ENCODE data around the gene DDRGK1.

Gene DDRGK1

GRCh38 chr20:3172933-3173609, 31.4 kb downstream of the DDRGK1 start, which contains the start of gene LZTS3:
Gene LZTS3, minus strand, starts transcription at chr20:3173549. Its CDS starts 6,386 bp downstream, at chr20:3167163.
- peak within 1 kb of the TSS; percentile 68 for H3K4me3 ChIP-seq (ENCODE audit: low read depth, low read length)
- TF ChIP-seq, protein P1, sequence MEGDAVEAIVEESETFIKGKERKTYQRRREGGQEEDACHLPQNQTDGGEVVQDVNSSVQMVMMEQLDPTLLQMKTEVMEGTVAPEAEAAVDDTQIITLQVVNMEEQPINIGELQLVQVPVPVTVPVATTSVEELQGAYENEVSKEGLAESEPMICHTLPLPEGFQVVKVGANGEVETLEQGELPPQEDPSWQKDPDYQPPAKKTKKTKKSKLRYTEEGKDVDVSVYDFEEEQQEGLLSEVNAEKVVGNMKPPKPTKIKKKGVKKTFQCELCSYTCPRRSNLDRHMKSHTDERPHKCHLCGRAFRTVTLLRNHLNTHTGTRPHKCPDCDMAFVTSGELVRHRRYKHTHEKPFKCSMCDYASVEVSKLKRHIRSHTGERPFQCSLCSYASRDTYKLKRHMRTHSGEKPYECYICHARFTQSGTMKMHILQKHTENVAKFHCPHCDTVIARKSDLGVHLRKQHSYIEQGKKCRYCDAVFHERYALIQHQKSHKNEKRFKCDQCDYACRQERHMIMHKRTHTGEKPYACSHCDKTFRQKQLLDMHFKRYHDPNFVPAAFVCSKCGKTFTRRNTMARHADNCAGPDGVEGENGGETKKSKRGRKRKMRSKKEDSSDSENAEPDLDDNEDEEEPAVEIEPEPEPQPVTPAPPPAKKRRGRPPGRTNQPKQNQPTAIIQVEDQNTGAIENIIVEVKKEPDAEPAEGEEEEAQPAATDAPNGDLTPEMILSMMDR (IDR thresholded peaks at IDR 0.05; ENCODE audit: borderline replicate concordance, insufficient read depth, low read depth, low read length) = 0 out of 2 replicates have a peak, but pooled peaks have one; percentile 11

DNA sequence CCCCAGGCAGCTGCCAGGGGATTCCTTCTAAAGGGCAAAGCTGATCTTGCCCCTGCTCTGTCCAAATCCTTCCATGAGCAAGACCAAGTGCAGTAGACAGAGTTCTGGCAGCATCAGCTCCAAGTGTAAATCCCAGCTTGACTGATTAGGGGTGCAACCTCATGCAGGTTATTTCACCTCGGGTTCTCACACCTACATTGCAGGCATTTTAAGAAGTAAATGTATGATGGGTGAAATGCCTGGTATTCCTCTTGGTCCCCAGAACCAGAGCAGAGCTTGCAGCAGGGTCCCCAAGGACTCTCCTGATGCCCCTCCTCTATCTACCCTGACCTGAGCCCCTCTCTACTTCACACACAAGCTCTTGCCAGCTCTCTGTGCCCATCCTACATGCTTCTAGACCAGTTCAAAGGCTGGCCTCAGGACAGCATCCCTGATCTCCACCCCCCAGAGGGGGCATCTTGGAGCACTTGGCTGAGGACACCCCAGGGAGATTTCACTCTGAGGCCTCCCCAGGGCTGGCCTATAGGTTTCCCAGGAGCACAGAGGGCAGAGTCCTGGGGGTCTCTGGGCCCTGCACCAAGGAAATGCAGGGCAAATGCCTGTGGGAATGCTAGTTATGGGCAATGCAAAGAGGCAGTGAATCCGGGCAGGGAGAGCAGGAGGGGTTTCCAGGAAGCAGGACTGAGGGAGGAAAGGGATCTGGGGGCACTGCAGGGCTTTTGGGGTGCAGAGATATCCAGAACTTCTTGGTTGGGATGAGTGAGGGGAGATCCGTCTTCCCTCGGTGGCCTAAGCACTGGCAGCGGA, 32.2 kb downstream of the DDRGK1 start:
- no peak overlapping the region for H3K4me3 ChIP-seq (ENCODE audit: low read depth, low read length)
- TF ChIP-seq, protein P1 (IDR thresholded peaks at IDR 0.05; ENCODE audit: borderline replicate concordance, insufficient read depth, low read depth, low read length) = no peak

DNA sequence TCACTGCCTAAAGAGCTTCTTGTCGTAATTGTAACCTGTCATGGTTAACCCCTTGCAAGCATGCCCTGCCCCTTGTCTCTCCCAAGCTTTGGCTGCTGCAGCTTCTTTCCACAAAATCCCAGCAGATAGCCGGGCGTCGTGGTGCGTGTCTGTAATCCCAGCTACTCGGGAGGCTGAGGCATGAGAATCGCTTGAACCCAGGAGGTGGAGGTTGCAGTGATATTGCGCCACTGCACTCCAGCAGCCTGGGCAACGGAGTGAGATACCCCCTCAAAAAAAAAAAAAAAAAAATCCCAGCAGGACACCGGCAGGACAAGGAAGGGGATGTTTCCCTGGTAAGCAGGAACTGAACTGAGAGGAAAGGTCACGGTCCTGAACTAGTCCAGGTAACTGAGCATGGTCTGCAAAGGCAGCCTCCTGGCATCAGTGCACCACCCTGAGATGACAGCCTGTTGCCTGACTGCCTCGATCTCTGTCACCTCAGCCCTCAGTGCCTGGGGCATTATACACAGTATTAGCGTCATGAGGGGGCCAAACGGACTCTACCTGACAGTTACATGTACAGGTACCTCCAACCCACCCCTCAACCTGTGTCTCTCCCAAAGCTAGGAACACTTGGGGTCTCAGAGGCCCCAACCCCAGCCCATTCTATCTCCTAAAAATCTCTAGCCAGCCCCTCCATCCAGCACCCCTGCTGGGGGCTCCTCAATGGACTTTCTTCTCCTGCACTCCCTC, 32.9 kb downstream of the DDRGK1 start:
- H3K4me3 ChIP-seq (ENCODE audit: low read depth, low read length) = no peak overlapping the region
- TF ChIP-seq, protein P1 (IDR thresholded peaks at IDR 0.05; ENCODE audit: borderline replicate concordance, insufficient read depth, low read depth, low read length) = no peak

- TF ChIP-seq, protein P1 (IDR thresholded peaks at IDR 0.05; ENCODE audit: borderline replicate concordance, insufficient read depth, low read depth, low read length) = no peak
- H3K4me3 ChIP-seq (ENCODE audit: low read depth, low read length) = no peak overlapping the region
These were observed 35.5 kb downstream of the DDRGK1 start for GRCh38 chr20:3168829-3169590.

DNA sequence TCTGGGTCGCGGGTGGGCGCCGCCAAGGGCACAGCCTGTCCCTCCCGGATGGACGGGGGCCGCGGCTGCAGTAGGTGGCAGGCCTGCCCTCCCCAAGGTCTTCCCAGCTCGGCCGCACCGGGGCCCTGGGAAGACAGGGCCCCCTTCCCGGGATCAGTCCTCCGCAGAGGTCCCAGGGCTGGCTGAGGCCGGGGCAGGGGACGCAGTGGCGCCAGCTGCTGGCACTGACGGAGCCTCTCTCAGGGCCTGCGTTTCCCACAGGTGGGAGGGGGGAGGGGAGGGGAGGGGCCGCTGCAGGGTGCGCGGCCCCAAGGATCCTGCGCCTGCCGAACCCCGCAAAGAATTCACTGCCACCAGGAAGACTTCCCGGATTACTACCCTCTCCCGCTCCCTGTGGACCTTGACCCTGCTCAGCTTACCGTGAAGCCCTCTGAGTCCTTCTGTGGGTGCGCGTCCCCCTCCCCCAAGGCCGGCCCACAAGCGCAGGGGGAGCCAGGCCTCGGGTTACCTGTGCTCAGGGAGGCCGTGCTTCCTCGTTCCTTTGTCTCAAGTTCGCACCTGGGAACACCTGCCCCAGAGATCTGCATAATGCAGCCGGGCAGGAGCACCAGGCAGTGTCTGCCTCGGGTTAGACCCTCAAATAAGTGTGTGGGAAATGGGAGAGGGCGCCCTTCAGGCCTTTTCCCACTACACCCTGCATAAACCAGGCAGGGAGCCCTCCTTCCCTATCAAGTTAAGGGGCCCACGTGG, 36.2 kb downstream of the DDRGK1 start:
- no peak overlapping the region for H3K4me3 ChIP-seq (ENCODE audit: low read depth, low read length)
- TF ChIP-seq, protein P1 (IDR thresholded peaks at IDR 0.05; ENCODE audit: borderline replicate concordance, insufficient read depth, low read depth, low read length) = no peak

DNA sequence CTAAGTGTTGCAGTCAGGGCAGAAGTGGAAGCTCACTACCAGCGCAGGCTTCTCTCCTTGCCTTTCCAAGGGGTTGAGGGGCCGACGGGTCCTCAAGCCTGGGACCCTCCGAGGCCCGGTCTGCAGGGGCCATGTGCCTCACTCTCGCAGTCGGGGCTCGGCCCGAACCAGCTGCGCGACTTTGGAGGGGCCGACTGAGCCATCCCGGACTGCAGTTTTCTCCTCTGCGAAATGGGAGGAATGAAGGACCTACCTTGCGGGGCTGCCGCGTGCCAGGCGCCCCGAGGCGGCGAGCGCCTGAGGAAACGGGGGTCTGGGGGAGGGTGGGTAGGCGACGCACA, 36.8 kb downstream of the DDRGK1 start:
- TF ChIP-seq, protein P1 (IDR thresholded peaks at IDR 0.05; ENCODE audit: borderline replicate concordance, insufficient read depth, low read depth, low read length) = no peak
- H3K4me3 ChIP-seq (ENCODE audit: low read depth, low read length) = no peak overlapping the region
